H9 (cell line): ENCODE measurements around the gene FARP1. TPM values are rescaled to one million over a fixed set of nuclear protein-coding genes. Genes with fewer than 3 reads are reported as not detected.

Experiments used
- DNase-seq: peaks from one replicate; pipeline ENCODE4 v3.0.0-alpha.2; 2017
- H2AFZ ChIP-seq: one replicate; pipeline ENCODE4 v1.6.1; 2013; ENCODE audit warnings: mild to moderate bottlenecking, low read length, control low read depth, moderate library complexity
- H2AK5ac ChIP-seq: 2 replicates; pipeline ENCODE4 v1.6.1; 2013; ENCODE audit warnings: low read length, control low read depth, mixed read lengths; ENCODE audit not compliant: insufficient read length
- H2BK120ac ChIP-seq: one replicate; pipeline ENCODE4 v1.6.1; 2013; ENCODE audit warnings: low read depth, mild to moderate bottlenecking, low read length, control low read depth, inconsistent platforms; ENCODE audit not compliant: poor library complexity, severe bottlenecking
- H2BK12ac ChIP-seq: 2 replicates; pipeline ENCODE4 v1.6.1; 2013; ENCODE audit warnings: low read length, control low read depth, mixed read lengths, low read depth; ENCODE audit not compliant: insufficient read length
- H2BK15ac ChIP-seq: 2 replicates; pipeline ENCODE4 v1.6.1; 2013; ENCODE audit warnings: low read depth, low read length, control low read depth
- H2BK20ac ChIP-seq: one replicate; pipeline ENCODE4 v1.6.1; 2013; ENCODE audit warnings: low read depth, mild to moderate bottlenecking, low read length, control low read depth, inconsistent platforms; ENCODE audit not compliant: poor library complexity, severe bottlenecking
- H2BK5ac ChIP-seq: 2 replicates; pipeline ENCODE4 v1.6.1; 2013; ENCODE audit warnings: low read length, control low read depth, mixed read lengths; ENCODE audit not compliant: insufficient read length
- H3K14ac ChIP-seq: 2 replicates; pipeline ENCODE4 v1.6.1; 2013; ENCODE audit warnings: low read length, control low read depth; ENCODE audit not compliant: insufficient read depth
- H3K18ac ChIP-seq: 2 replicates; pipeline ENCODE4 v1.6.1; 2013; ENCODE audit warnings: low read depth, mild to moderate bottlenecking, mixed read lengths, low read length, control low read depth; ENCODE audit not compliant: insufficient read length
- H3K23ac ChIP-seq: 2 replicates; pipeline ENCODE4 v1.6.1; 2013; ENCODE audit warnings: low read length, control low read depth, mixed read lengths, low read depth; ENCODE audit not compliant: insufficient read length
- H3K23me2 ChIP-seq: 2 replicates; pipeline ENCODE4 v1.6.1; 2013; ENCODE audit warnings: low read depth, mild to moderate bottlenecking, mixed read lengths, low read length, control low read depth; ENCODE audit not compliant: insufficient read length, poor library complexity, severe bottlenecking
- H3K27ac ChIP-seq: 2 replicates; pipeline ENCODE4 v1.5.1; 2013; ENCODE audit warnings: low read length, control low read depth, mixed read lengths, low read depth; ENCODE audit not compliant: insufficient read length
- H3K27me3 ChIP-seq: 2 replicates; pipeline ENCODE4 v1.6.1; 2013; ENCODE audit warnings: low read length, control low read depth, inconsistent platforms; ENCODE audit not compliant: insufficient read depth
- H3K4ac ChIP-seq: 2 replicates; pipeline ENCODE4 v1.6.1; 2013; ENCODE audit warnings: low read depth, mild to moderate bottlenecking, control low read depth, inconsistent platforms, low read length, moderate library complexity
- H3K4me1 ChIP-seq: 2 replicates; pipeline ENCODE4 v1.6.1; 2013; ENCODE audit warnings: low read length, control low read depth, inconsistent platforms; ENCODE audit not compliant: insufficient read depth
- H3K4me2 ChIP-seq: 2 replicates; pipeline ENCODE4 v1.6.1; 2013; ENCODE audit warnings: low read length, control low read depth, mixed read lengths; ENCODE audit not compliant: insufficient read length, insufficient read depth
- H3K56ac ChIP-seq: 2 replicates; pipeline ENCODE4 v1.6.1; 2013; ENCODE audit warnings: low read depth, mild to moderate bottlenecking, mixed read lengths, low read length, control low read depth; ENCODE audit not compliant: insufficient read length
- H3K79me1 ChIP-seq: 2 replicates; pipeline ENCODE4 v1.6.1; 2013; ENCODE audit warnings: low read depth, mild to moderate bottlenecking, moderate library complexity, low read length, control low read depth, inconsistent platforms; ENCODE audit not compliant: insufficient read depth, poor library complexity, severe bottlenecking
- H3K79me2 ChIP-seq: 2 replicates; pipeline ENCODE4 v1.6.1; 2013; ENCODE audit warnings: low read length, control low read depth, inconsistent platforms; ENCODE audit not compliant: insufficient read depth
- H3K9ac ChIP-seq: 2 replicates; pipeline ENCODE4 v1.6.1; 2013; ENCODE audit warnings: low read length, control low read depth, mixed read lengths; ENCODE audit not compliant: insufficient read length; ENCODE audit errors: extremely low read depth
- H3K9me3 ChIP-seq: one replicate; pipeline ENCODE4 v1.6.1; 2013; ENCODE audit warnings: low read depth, low read length, inconsistent platforms; ENCODE audit not compliant: control insufficient read depth
- H3T11ph ChIP-seq: one replicate; pipeline ENCODE4 v1.6.1; 2013; ENCODE audit warnings: mild to moderate bottlenecking, low read length, control low read depth, inconsistent platforms
- H4K20me1 ChIP-seq: one replicate; pipeline ENCODE4 v1.6.1; 2013; ENCODE audit not compliant: control insufficient read depth, insufficient read length, insufficient read depth
- H4K5ac ChIP-seq: 2 replicates; pipeline ENCODE4 v1.6.1; 2013; ENCODE audit warnings: low read depth, mild to moderate bottlenecking, mixed read lengths, low read length, control low read depth; ENCODE audit not compliant: insufficient read length
- H4K8ac ChIP-seq: replicated peaks from 2 replicates; pipeline ENCODE4 v1.6.1; 2013; ENCODE audit warnings: low read length, control low read depth, mixed read lengths, low read depth; ENCODE audit not compliant: insufficient read length
- H4K91ac ChIP-seq: 2 replicates; pipeline ENCODE4 v1.6.1; 2013; ENCODE audit warnings: low read depth, mild to moderate bottlenecking, moderate library complexity, mixed read lengths, low read length, control low read depth; ENCODE audit not compliant: insufficient read length
- H3K27ac Mint-ChIP-seq, 3 experiments: 2 replicates in 2 of 3; 3 replicates in 1 of 3; pipeline ENCODE4 v1.8.0; 2020 to 2021; ENCODE audit warnings: mixed read lengths in 3 of 3, mild to moderate bottlenecking in 1 of 3, moderate library complexity in 1 of 3
- H3K27me3 Mint-ChIP-seq: 2 replicates; pipeline ENCODE4 v1.8.0; 2021; ENCODE audit warnings: low read depth, mild to moderate bottlenecking, moderate library complexity, mixed read lengths
- H3K36me3 Mint-ChIP-seq, 3 experiments: 2 replicates in 2 of 3; 3 replicates in 1 of 3; pipeline ENCODE4 v1.8.0; 2020 to 2021; ENCODE audit warnings: low read depth in 3 of 3, mixed read lengths in 3 of 3; ENCODE audit not compliant: insufficient read depth in 1 of 3
- H3K4me1 Mint-ChIP-seq, 2 experiments: 2 replicates each; pipeline ENCODE4 v1.8.0; 2020; ENCODE audit warnings: mixed read lengths in 2 of 2
- H3K4me3 Mint-ChIP-seq, 2 experiments: 2 replicates in 1 of 2; 3 replicates in 1 of 2; pipeline ENCODE4 v1.8.0; 2020 to 2021; ENCODE audit warnings: mild to moderate bottlenecking in 2 of 2, mixed read lengths in 2 of 2, moderate library complexity in 1 of 2
- H3K9me3 Mint-ChIP-seq, 2 experiments: 2 replicates in 1 of 2; 3 replicates in 1 of 2; pipeline ENCODE4 v1.8.0; 2020; ENCODE audit warnings: mild to moderate bottlenecking in 2 of 2, mixed read lengths in 2 of 2, moderate library complexity in 1 of 2
- WGBS: extraction: QIAGEN DNeasy Blood & Tissue Kit; methylation state at CpG from one replicate; pipeline ENCODE4 v1.1.7; 2013; ENCODE audit warnings: missing lambda C conversion rate, low lambda C conversion rate, mixed read lengths; ENCODE audit not compliant: insufficient read length; ENCODE audit errors: extremely low coverage; 5-methylcytosine and 5-hydroxymethylcytosine counted together
- total RNA-seq: library from RNA; stranded (reverse); gene quantifications from 2 replicates; pipeline ENCODE4 v1.2.1, GENCODE V29; 2021
- TF ChIP-seq, protein P1 (sequence below): fragments of 200-600 bp; sonication (generic); conservative IDR thresholded peaks from 3 replicates; pipeline ENCODE4 v1.8.0; 2021; ENCODE audit warnings: antibody characterized with exemption, mild to moderate bottlenecking

Gene FARP1
- total RNA-seq, 1 experiment from 2014 or later, result 95.9 TPM

DNA sequence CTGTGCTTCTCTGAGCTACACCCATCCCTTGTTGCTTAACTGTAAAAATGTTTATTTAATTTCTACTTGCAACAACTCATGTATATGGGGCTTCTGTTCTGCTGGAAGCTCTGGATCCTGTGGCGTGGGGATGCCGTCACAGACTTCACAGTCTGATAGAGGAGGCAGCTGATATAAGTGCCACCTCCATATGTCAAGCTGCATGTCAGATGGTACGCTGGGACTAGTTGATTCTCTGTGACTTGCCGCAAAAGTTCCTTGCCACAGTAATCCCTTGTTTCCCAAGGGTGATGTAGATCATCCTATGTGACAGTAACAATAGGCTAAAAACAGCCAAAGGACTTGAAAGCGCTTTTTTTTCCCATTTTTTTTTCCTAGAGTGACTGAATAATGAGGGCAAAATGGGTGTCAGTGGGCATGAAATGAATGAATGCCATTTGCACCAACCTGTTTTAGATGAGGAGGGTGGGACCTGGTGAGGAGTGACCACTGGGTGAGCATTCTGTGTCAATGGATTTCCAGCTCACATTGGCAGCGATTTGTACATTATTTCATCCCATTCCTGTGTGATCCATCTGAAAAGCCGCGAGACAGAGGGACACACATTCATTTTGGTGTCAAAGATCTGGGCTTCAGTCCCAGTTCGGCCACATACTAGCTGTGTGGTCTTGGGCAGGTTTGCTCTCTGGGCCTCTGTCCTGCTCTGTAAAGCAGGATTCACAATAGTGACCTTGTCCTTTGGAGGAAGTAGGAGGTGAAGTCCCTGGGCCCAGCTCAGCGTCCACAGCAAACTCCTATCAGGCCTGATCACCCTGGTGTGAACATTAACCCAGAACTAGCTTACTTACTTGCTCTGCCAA lies 123.0 kb downstream of the FARP1 start:
- no peak overlapping the region for H2BK120ac ChIP-seq
- no CpG with 5 or more reads among the region's 10 CpGs for WGBS
- Mint-ChIP-seq H3K27me3 (no peaks in the 10 kb centered on the region), H3K36me3 (peaks cover 0 to 3% (median 0%) of the 10 kb centered on the region in 3 experiments; a peak in 1 of 7 replicates), H3K4me1 (peaks cover 10 to 18% of the 10 kb centered on the region in 2 experiments), H3K27ac (peak overlapping the region in 2 of 3 experiments; percentile 27 to 61; a peak in 2 of 7 replicates), H3K9me3 (no peaks in the 10 kb centered on the region), H3K4me3 (no peak overlapping the region)
- no peak overlapping the region for H3K9ac ChIP-seq
- no peak overlapping the region for H2BK15ac ChIP-seq
- no peak overlapping the region for H2AFZ ChIP-seq
- H3K56ac ChIP-seq, result no peak overlapping the region
- no peaks in the 10 kb centered on the region; the same call in 1 of the 2 replicates for H3K79me2 ChIP-seq
- no peaks in the 10 kb centered on the region for H3K23me2 ChIP-seq
- no peak overlapping the region for H3K27ac ChIP-seq
- TF ChIP-seq, protein P1, sequence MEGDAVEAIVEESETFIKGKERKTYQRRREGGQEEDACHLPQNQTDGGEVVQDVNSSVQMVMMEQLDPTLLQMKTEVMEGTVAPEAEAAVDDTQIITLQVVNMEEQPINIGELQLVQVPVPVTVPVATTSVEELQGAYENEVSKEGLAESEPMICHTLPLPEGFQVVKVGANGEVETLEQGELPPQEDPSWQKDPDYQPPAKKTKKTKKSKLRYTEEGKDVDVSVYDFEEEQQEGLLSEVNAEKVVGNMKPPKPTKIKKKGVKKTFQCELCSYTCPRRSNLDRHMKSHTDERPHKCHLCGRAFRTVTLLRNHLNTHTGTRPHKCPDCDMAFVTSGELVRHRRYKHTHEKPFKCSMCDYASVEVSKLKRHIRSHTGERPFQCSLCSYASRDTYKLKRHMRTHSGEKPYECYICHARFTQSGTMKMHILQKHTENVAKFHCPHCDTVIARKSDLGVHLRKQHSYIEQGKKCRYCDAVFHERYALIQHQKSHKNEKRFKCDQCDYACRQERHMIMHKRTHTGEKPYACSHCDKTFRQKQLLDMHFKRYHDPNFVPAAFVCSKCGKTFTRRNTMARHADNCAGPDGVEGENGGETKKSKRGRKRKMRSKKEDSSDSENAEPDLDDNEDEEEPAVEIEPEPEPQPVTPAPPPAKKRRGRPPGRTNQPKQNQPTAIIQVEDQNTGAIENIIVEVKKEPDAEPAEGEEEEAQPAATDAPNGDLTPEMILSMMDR, result no peak
- H4K8ac ChIP-seq, result no peak overlapping the region
- no peaks in the 10 kb centered on the region for H4K20me1 ChIP-seq
- peaks cover 2% of the 10 kb centered on the region; the same call in 1 of the 2 replicates for H3K4me1 ChIP-seq
- no peak for DNase-seq
- H3K27me3 ChIP-seq, result no peaks in the 10 kb centered on the region
- H4K91ac ChIP-seq, result no peak overlapping the region
- no peak overlapping the region for H2BK12ac ChIP-seq
- H2AK5ac ChIP-seq, result no peak overlapping the region
- no peak overlapping the region for H3K23ac ChIP-seq
- H2BK5ac ChIP-seq, result no peak overlapping the region
- no peak overlapping the region for H2BK20ac ChIP-seq
- H3K18ac ChIP-seq, result peak overlapping the region; percentile 52
- no peak overlapping the region for H3T11ph ChIP-seq
- no peaks in the 10 kb centered on the region for H3K79me1 ChIP-seq
- no peaks in the 10 kb centered on the region for H3K9me3 ChIP-seq
- no peak overlapping the region for H3K14ac ChIP-seq
- H3K4me2 ChIP-seq, result no peak overlapping the region
- H4K5ac ChIP-seq, result no peak overlapping the region
- no peak overlapping the region for H3K4ac ChIP-seq
